22Rv1 (cell line): ENCODE results near the gene GSG1L.

Experiments
- ZFX ChIP-seq: fragments of 450-650 bp; IDR thresholded peaks from 2 replicates; pipeline ENCODE4 v1.6.1; 2017; ENCODE audit warnings: antibody characterized with exemption, borderline replicate concordance
- TF ChIP-seq, protein P1 (sequence below): fragments of 450-650 bp; IDR thresholded peaks from 2 replicates; pipeline ENCODE4 v1.5.1; 2017; ENCODE audit warnings: mild to moderate bottlenecking

DNA sequence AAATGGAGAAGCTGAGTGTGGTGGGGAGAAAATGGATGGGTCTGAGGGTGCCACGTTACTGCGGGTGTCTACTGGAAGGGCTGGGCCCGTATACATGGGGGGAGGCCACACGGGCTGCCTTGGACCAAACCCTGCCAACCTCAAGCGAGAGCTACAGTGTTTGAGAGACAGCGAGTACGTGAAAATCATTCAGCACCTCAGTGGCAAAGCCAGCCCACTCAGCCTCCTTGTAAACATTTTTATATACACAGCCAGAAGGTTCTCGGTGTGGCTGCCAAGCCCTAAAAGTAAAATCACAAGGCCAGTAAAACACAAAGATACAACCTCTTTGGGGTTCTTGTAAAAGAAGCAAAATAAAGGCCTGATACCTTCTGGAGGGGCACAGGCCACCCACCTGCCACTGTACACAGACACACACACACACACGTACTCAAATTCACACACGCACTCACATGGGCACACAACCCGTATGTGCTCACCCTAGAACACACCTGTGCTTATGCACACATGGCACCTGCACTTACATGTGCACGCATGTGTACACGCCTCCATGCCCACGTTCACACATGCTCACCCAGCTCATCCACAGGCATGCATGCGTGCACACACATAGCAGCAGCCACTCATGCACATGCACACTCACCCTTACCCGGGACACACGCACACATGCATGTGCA lies 102.8 kb downstream of the GSG1L start:
- TF ChIP-seq, protein P1, sequence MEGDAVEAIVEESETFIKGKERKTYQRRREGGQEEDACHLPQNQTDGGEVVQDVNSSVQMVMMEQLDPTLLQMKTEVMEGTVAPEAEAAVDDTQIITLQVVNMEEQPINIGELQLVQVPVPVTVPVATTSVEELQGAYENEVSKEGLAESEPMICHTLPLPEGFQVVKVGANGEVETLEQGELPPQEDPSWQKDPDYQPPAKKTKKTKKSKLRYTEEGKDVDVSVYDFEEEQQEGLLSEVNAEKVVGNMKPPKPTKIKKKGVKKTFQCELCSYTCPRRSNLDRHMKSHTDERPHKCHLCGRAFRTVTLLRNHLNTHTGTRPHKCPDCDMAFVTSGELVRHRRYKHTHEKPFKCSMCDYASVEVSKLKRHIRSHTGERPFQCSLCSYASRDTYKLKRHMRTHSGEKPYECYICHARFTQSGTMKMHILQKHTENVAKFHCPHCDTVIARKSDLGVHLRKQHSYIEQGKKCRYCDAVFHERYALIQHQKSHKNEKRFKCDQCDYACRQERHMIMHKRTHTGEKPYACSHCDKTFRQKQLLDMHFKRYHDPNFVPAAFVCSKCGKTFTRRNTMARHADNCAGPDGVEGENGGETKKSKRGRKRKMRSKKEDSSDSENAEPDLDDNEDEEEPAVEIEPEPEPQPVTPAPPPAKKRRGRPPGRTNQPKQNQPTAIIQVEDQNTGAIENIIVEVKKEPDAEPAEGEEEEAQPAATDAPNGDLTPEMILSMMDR = no peak
- TF ChIP-seq ZFX = no peak
